Measurements from ENCODE around the gene ZNF471. TPM values are rescaled to one million over a fixed set of nuclear protein-coding genes. Genes with fewer than 3 reads are reported as not detected.

ZNF471 gene
- total RNA-seq, 1 donor = 3.9 TPM

DNA sequence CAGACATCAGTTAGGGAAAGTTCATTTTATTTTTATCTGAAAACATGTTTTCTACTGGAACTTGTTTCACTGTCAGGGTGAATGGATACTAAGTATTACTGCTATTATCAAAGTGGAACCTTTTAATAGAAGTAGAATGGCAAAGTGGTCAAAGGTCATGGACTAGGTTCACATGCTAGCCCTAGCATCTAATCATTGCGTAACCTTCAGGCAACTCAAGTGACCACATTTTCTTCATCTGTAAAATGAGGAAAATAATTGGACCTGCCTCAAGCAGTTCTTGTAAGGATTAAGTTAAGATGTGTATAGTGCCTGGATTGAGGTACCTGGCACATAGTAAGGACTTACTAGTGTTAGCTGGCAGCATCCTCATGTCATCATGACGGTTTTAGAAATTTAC, 36.1 kb downstream of the ZNF471 start:
- H3K4me3 ChIP-seq (ENCODE audit: low read depth, low read length) = no peak overlapping the region
- no peak for TF ChIP-seq CTCF (IDR thresholded peaks at IDR 0.05; ENCODE audit: insufficient read depth, low read depth, low read length)
- no peak for DNase-seq (ENCODE audit: low read depth)

DNA sequence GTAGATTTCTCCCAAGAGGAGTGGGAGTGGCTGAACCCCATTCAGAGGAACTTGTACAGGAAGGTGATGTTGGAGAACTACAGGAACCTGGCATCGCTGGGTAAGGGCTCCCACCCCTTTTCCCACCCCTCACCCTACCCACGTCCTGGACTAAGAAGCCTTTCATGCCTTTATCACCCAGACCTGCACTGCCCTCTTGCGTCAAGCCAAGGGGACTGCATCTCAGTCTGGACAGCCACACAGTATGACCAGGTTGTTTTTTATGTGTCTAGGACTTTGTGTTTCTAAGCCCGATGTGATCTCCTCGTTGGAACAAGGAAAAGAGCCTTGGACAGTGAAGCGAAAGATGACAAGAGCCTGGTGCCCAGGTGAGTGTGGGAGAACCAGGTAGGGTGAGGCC, 39.9 kb downstream of the ZNF471 start:
- TF ChIP-seq CTCF (IDR thresholded peaks at IDR 0.05; ENCODE audit: insufficient read depth, low read depth, low read length) = no peak
- H3K4me3 ChIP-seq (ENCODE audit: low read depth, low read length) = no peak overlapping the region
- DNase-seq (ENCODE audit: low read depth) = no peak

GRCh38 chr19:56554272-56554869, 46.7 kb downstream of the ZNF471 start:
- no peak for TF ChIP-seq CTCF (IDR thresholded peaks at IDR 0.05; ENCODE audit: insufficient read depth, low read depth, low read length)
- no peak overlapping the region for H3K4me3 ChIP-seq (ENCODE audit: low read depth, low read length)
- no peak for DNase-seq (ENCODE audit: low read depth)

GRCh38 chr19:56562766-56563165, 55.1 kb downstream of the ZNF471 start:
- no peak for DNase-seq (ENCODE audit: low read depth)
- TF ChIP-seq CTCF (IDR thresholded peaks at IDR 0.05; ENCODE audit: insufficient read depth, low read depth, low read length) = no peak
- H3K4me3 ChIP-seq (ENCODE audit: low read depth, low read length) = no peak overlapping the region

GRCh38 chr19:56566904-56567273, 59.2 kb downstream of the ZNF471 start:
- peak overlapping the region; percentile 98 for H3K4me3 ChIP-seq (ENCODE audit: low read depth, low read length)
- DNase-seq (ENCODE audit: low read depth) = no peak
- TF ChIP-seq CTCF (IDR thresholded peaks at IDR 0.05; ENCODE audit: insufficient read depth, low read depth, low read length) = no peak

DNA sequence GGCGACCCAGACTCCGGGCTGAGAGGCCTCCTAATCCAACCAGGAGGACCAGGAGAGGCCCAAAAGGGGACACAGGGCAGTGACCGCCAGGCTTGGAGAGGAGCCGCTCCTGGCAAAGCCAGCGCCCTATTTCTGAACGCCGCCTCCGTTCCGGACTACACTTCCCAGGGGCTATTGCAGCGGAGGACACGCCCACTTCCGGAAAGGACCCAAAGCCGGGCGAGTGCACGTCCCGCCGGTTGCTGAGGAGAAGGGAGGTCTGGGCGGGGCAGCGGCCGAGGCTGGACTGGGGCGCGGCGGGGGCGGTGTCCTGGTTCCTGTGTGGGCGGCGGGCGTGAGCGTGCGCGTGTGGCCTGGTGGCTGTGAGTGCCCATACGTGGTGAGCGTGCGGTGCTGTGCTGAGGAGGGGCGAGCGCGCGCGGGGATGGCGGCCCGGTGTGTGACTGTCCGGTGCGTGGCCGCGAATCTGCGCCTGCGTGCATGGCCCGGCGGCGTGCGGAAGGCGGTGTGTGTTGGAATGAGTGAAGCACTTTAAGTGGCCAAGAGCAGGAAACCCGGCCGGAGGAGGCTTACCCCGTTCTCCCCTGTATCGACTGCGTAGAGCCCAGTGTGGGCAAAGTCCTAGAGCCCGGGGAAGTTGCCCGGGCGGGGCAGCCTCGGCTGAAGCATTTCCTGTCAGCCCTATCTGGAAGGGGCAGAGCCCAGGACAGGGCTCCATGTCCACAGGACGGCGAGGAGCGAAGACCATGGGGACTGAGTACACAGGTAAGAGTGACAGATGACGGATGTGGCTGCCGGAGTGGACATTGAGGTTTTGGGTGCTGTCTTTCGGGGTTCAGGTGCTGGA, 59.8 kb downstream of the ZNF471 start, which contains the start of gene ZNF470:
Gene ZNF470, plus strand, starts transcription at position 195 of the 847 bp plus-strand sequence. CDS start 2,844 bp downstream, outside the sequence.
- DNase-seq (ENCODE audit: low read depth) = peak; percentile 91
- peak within 1 kb of the TSS; percentile 98 for H3K4me3 ChIP-seq (ENCODE audit: low read depth, low read length)
- no peak for TF ChIP-seq CTCF (IDR thresholded peaks at IDR 0.05; ENCODE audit: insufficient read depth, low read depth, low read length)

Measured in fibroblast of villous mesenchyme (primary cell).